Parathyroid adenoma (tissue), 2 donors: Measurements from ENCODE around the gene LUC7L3.
A peak's percentile ranks its signal among the peaks of the same experiment; 100 is the strongest.

Experiments used
- H2AFZ ChIP-seq: fragments of 300-600 bp; sonication (generic); one replicate; pipeline ENCODE4 v1.7.0; 2017; ENCODE audit warnings: antibody characterized with exemption, mild to moderate bottlenecking
- H3K27ac ChIP-seq: fragments of 300-600 bp; sonication (generic); one replicate; pipeline ENCODE4 v1.7.0; 2017
- H3K27me3 ChIP-seq: fragments of 300-600 bp; sonication (generic); one replicate; pipeline ENCODE4 v1.7.0; 2017; ENCODE audit warnings: low read length; ENCODE audit not compliant: control insufficient read depth, insufficient read depth
- H3K36me3 ChIP-seq: fragments of 300-600 bp; sonication (generic); one replicate; pipeline ENCODE4 v1.7.0; 2017; ENCODE audit warnings: low read length; ENCODE audit not compliant: control insufficient read depth, insufficient read depth
- H3K4me1 ChIP-seq: fragments of 300-600 bp; sonication (generic); one replicate; pipeline ENCODE4 v1.7.0; 2017; ENCODE audit warnings: control low read depth
- H3K4me2 ChIP-seq: fragments of 300-600 bp; sonication (generic); one replicate; pipeline ENCODE4 v1.7.0; 2017; ENCODE audit warnings: low read length
- H3K4me3 ChIP-seq: fragments of 300-600 bp; sonication (generic); one replicate; pipeline ENCODE4 v1.7.0; 2017; ENCODE audit warnings: low read depth, low read length
- H3K79me2 ChIP-seq: fragments of 300-600 bp; sonication (generic); one replicate; pipeline ENCODE4 v1.7.0; 2017; ENCODE audit warnings: control low read depth
- H3K9ac ChIP-seq: fragments of 300-600 bp; sonication (generic); one replicate; pipeline ENCODE4 v1.7.0; 2017; ENCODE audit warnings: mild to moderate bottlenecking
- H3K9me3 ChIP-seq: fragments of 300-600 bp; sonication (generic); one replicate; pipeline ENCODE4 v1.7.0; 2017; ENCODE audit warnings: low read length; ENCODE audit not compliant: control insufficient read depth
- TF ChIP-seq, protein P1 (sequence below): fragments of 300-600 bp; sonication (generic); IDR thresholded peaks from one replicate; pipeline ENCODE4 v1.7.0; 2017; ENCODE audit warnings: antibody characterized with exemption, mild to moderate bottlenecking
- donor health status: primary hyperparathyroidism.

The LUC7L3 gene, protein sequence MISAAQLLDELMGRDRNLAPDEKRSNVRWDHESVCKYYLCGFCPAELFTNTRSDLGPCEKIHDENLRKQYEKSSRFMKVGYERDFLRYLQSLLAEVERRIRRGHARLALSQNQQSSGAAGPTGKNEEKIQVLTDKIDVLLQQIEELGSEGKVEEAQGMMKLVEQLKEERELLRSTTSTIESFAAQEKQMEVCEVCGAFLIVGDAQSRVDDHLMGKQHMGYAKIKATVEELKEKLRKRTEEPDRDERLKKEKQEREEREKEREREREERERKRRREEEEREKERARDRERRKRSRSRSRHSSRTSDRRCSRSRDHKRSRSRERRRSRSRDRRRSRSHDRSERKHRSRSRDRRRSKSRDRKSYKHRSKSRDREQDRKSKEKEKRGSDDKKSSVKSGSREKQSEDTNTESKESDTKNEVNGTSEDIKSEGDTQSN

DNA sequence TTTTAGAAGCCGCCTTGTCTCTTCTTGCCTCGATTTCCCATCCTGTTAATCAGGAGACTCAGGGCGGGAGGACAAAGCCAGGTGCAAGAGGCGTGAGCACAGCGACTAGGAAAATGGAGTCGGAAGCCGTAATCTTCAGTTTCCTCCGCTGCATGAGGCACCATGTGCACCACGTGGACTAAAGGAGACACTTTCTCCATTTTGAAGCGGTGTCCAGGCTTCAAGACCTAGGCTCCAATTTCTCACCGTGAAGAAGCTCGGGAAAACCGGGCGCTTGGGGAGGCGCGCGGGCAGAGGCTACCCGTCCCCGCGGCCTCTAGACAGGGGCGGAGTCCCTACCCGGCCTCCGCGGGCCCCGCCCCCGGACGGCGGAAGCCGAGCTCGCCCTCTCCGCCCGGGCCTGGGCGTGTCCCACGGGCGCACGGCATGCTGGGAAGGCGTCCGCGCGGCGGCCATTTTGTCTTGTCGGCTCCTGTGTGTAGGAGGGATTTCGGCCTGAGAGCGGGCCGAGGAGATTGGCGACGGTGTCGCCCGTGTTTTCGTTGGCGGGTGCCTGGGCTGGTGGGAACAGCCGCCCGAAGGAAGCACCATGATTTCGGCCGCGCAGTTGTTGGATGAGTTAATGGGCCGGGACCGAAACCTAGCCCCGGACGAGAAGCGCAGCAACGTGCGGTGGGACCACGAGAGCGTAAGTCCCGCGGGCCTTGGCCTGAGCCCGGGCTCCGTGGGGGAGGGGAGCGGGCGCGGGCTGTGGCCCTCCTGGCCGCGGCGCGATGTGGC lies at the start of gene LUC7L3:
TSS of gene LUC7L3 (plus strand) at position 460 of the 780 bp plus-strand sequence. CDS start at position 590, 130 bp downstream.
- peak within 1 kb of the TSS; percentile 96 for H3K4me3 ChIP-seq
- peak within 1 kb of the TSS; percentile 83 for H2AFZ ChIP-seq
- peak within 1 kb of the TSS; percentile 98 for H3K9ac ChIP-seq
- no peaks in the 10 kb centered on the region for H3K9me3 ChIP-seq
- H3K27ac ChIP-seq: peak within 1 kb of the TSS; percentile 89
- peaks cover 9% of the 10 kb centered on the region for H3K4me1 ChIP-seq
- no peaks in the 10 kb centered on the region for H3K36me3 ChIP-seq
- peak within 1 kb of the TSS; percentile 82 for H3K4me2 ChIP-seq
- TF ChIP-seq, protein P1, sequence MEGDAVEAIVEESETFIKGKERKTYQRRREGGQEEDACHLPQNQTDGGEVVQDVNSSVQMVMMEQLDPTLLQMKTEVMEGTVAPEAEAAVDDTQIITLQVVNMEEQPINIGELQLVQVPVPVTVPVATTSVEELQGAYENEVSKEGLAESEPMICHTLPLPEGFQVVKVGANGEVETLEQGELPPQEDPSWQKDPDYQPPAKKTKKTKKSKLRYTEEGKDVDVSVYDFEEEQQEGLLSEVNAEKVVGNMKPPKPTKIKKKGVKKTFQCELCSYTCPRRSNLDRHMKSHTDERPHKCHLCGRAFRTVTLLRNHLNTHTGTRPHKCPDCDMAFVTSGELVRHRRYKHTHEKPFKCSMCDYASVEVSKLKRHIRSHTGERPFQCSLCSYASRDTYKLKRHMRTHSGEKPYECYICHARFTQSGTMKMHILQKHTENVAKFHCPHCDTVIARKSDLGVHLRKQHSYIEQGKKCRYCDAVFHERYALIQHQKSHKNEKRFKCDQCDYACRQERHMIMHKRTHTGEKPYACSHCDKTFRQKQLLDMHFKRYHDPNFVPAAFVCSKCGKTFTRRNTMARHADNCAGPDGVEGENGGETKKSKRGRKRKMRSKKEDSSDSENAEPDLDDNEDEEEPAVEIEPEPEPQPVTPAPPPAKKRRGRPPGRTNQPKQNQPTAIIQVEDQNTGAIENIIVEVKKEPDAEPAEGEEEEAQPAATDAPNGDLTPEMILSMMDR: peak; percentile 10
- H3K79me2 ChIP-seq: peaks cover 37% of the 10 kb centered on the region
- no peaks in the 10 kb centered on the region for H3K27me3 ChIP-seq

DNA sequence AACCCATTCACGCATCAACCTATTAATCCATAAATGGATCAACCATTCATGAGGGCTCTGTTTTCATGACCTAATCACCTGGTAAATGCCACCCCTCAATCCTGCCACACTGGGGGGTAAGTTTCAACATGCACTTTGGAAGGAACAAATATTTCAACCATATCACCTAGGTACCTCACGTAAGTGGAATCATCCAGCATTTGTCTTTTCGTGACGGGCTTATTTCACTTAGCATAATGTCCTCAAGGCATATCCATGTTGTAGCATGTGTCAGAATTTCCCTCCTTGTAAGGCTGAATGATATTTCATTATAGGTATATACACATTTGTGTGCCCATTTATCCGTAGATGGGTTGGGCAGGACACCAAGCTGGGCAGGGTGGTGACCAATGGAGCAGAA lies 47.3 kb upstream of the LUC7L3 start:
- Histone ChIP-seq H3K27ac (no peak overlapping the region), H2AFZ (no peak overlapping the region), H3K4me2 (no peak overlapping the region), H3K36me3 (no peaks in the 10 kb centered on the region), H3K79me2 (no peaks in the 10 kb centered on the region), H3K4me3 (no peak overlapping the region), H3K27me3 (no peaks in the 10 kb centered on the region), H3K9ac (no peak overlapping the region), H3K4me1 (peaks cover 11% of the 10 kb centered on the region), H3K9me3 (no peaks in the 10 kb centered on the region)
- TF ChIP-seq, protein P1: no peak

DNA sequence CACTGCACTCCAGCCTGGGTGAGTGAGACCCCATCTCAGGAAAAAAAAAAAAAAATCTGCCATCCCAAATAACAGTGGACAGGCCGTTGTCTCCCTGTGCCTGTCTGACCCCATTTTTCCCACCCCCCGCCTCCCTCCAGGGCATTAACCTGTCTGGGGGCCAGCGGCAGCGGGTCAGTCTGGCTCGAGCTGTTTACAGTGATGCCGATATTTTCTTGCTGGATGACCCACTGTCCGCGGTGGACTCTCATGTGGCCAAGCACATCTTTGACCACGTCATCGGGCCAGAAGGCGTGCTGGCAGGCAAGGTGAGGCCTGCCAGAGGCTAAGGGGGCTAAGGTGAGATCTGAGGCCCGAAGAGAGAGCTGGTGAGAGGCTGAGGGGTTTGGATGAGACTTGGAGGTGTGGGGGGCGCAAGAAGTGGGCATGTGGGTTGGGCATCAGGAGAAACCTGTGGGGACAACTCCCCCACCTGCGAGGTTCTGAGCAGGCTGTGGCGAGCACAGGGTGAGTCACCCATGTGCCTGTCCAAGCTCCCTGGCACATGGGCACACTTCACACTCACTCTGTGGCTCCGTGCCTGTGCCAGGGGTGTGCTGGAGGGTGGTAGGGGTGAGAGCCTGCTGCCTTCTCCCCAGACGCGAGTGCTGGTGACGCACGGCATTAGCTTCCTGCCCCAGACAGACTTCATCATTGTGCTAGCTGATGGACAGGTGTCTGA lies 46.4 kb upstream of the LUC7L3 start:
- Histone ChIP-seq H3K4me2 (no peak overlapping the region), H3K27ac (no peak overlapping the region), H3K27me3 (no peaks in the 10 kb centered on the region), H2AFZ (no peak overlapping the region), H3K79me2 (no peaks in the 10 kb centered on the region), H3K4me3 (no peak overlapping the region), H3K9ac (no peak overlapping the region), H3K9me3 (no peaks in the 10 kb centered on the region), H3K4me1 (peaks cover 8% of the 10 kb centered on the region), H3K36me3 (no peaks in the 10 kb centered on the region)
- TF ChIP-seq, protein P1: no peak

DNA sequence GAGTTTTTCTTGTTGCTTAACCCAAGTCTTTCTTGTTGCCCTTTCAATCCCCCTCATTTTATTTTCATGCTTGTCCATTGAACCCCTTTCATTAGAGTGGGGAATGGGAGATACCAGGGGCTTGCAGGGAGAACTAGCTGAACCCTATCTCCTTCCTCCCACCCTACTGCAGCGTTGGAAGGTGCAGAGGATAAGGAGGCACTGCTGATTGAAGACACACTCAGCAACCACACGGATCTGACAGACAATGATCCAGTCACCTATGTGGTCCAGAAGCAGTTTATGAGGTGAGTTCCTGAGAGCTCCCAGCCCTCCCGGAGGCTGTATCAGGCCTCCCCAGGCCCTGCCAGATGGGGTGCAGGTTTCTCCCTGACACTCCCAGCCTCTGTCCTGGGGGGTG lies 44.2 kb upstream of the LUC7L3 start:
- Histone ChIP-seq H3K27me3 (no peaks in the 10 kb centered on the region), H3K9ac (no peak overlapping the region), H3K79me2 (no peaks in the 10 kb centered on the region), H3K9me3 (no peaks in the 10 kb centered on the region), H3K4me1 (peaks cover 7% of the 10 kb centered on the region), H3K27ac (no peak overlapping the region), H3K4me2 (no peak overlapping the region), H3K36me3 (no peaks in the 10 kb centered on the region), H3K4me3 (no peak overlapping the region), H2AFZ (no peak overlapping the region)
- TF ChIP-seq, protein P1: no peak
